ENCODE results near the gene MBD2. TPM values are rescaled to one million over a fixed set of nuclear protein-coding genes. Genes with fewer than 3 reads are reported as not detected.

The MBD2 gene
- total and polyA plus RNA-seq, 2 of the 8 experiments (the other 6 are each of a cell fraction or from before 2014, with no cell fraction given): 36.2 to 52.7 TPM

- ChIA-PET CTCF (ENCODE audit: partially characterized antibody) (interaction anchor here (1.0 kb wide), 1 partner anchor 14 kb away, joined by 3 read pairs; no protein-coding TSS in a partner anchor), POLR2A (ENCODE audit: partially characterized antibody) (interaction anchor here (0.8 kb wide), 1 partner anchor 13 kb away, joined by 4 read pairs; no protein-coding TSS in a partner anchor)
- H2AFZ ChIP-seq (ENCODE audit: low read length): no peak overlapping the region
- peaks cover 4 to 11% of the 10 kb centered on the region in 2 experiments for H4K20me1 ChIP-seq (replicated peaks in 1 of 2; ENCODE audit: control insufficient read depth in 1 of 2, insufficient read depth in 2 of 2, low read length in 2 of 2)
- DNase-seq (ENCODE audit: low read depth in 1 of 2, low spot score in 2 of 2) (no peak), FAIRE-seq (no peak)
- no peaks in the 10 kb centered on the region for H3K23me2 ChIP-seq (ENCODE audit: low read depth, low read length)
- H4K5ac ChIP-seq (ENCODE audit: insufficient read length, low read depth, low read length): no peak overlapping the region
- no peak overlapping the region for H2BK20ac ChIP-seq (ENCODE audit: low read length)
- no peak overlapping the region for H4K8ac ChIP-seq (ENCODE audit: extremely low read depth, insufficient read depth, low read length)
- no peak overlapping the region for H3K56ac ChIP-seq (replicated peaks; ENCODE audit: insufficient read length, low read depth, low read length)
- no peak overlapping the region for H2BK15ac ChIP-seq (ENCODE audit: low read length)
- TF ChIP-seq RBBP5 (IDR thresholded peaks at IDR 0.05; ENCODE audit: borderline replicate concordance, low read depth, low read length): no peak
- TF ChIP-seq TAF1 (IDR thresholded peaks at IDR 0.05; ENCODE audit: low read depth, low read length): no peak
- TF ChIP-seq CHD1 (IDR thresholded peaks at IDR 0.05; ENCODE audit: low read depth, low read length): no peak
- TF ChIP-seq MAX (IDR thresholded peaks at IDR 0.05): no peak
- TF ChIP-seq TEAD4 (IDR thresholded peaks at IDR 0.05; ENCODE audit: low read depth, low read length): no peak
- no peak for TF ChIP-seq RAD21 (IDR thresholded peaks at IDR 0.05 in 1 of 2, conservative IDR thresholded peaks at IDR 0.05 in 1 of 2; ENCODE audit: low read depth in 2 of 2, low read length in 2 of 2)
- TF ChIP-seq PHF8 (conservative IDR thresholded peaks at IDR 0.05; ENCODE audit: low read depth, low read length): no peak
- no peak for TF ChIP-seq USF2 (IDR thresholded peaks at IDR 0.05; ENCODE audit: low read length)
- TF ChIP-seq JUN (IDR thresholded peaks at IDR 0.05; ENCODE audit: low read depth, low read length): no peak
- no peak for TF ChIP-seq TAF7 (optimal IDR thresholded peaks at IDR 0.05; ENCODE audit: borderline replicate concordance, low read depth, low read length)
- TF ChIP-seq KDM4A (IDR thresholded peaks at IDR 0.05; ENCODE audit: low read depth, low read length, severe bottlenecking): no peak
- no peaks in the 10 kb centered on the region for H3K27me3 ChIP-seq (replicated peaks in 1 of 4; ENCODE audit: control insufficient read depth in 3 of 4, extremely low read depth in 1 of 4, insufficient read depth in 3 of 4, low read length in 3 of 4)
- no peak overlapping the region for H3K18ac ChIP-seq (ENCODE audit: extremely low read depth, low read length)
- 89% methylated on average over 1 of the region's 1 CpG; no CpG with 5 or more reads in 1 of the 2 experiments for WGBS, 2 experiments (ENCODE audit: extremely low coverage in 1 of 2, insufficient coverage in 1 of 2, insufficient read length in 1 of 2, insufficient replicate concordance in 2 of 2, low coverage in 1 of 2, low lambda C conversion rate in 2 of 2, missing lambda C conversion rate in 1 of 2)
- H3K79me2 ChIP-seq (ENCODE audit: control insufficient read depth in 1 of 2, insufficient read depth in 2 of 2, low read length in 2 of 2): peaks cover 22 to 91% of the 10 kb centered on the region in 2 experiments; a peak in 3 of 4 replicates
- H3K4me2 ChIP-seq (ENCODE audit: insufficient read depth in 1 of 2, low read depth in 2 of 2, low read length in 2 of 2): no peak overlapping the region
- no peak overlapping the region for H2BK5ac ChIP-seq (ENCODE audit: low read depth, low read length)
- H3K27ac ChIP-seq (ENCODE audit: low read depth, low read length): no peak overlapping the region
- no peak overlapping the region for H2BK12ac ChIP-seq (ENCODE audit: low read depth, low read length)
- H3K4me3 ChIP-seq (ENCODE audit: extremely low read depth in 1 of 4, insufficient read depth in 2 of 4, low read depth in 3 of 4, low read length in 4 of 4): no peak overlapping the region
- H3K23ac ChIP-seq (ENCODE audit: insufficient read length): no peak overlapping the region
- H3K36me3 ChIP-seq (ENCODE audit: control insufficient read depth in 2 of 4, insufficient read depth in 4 of 4, low read length in 3 of 4): peaks cover 0 to 2% (median 0%) of the 10 kb centered on the region in 4 experiments; a peak in 1 of 8 replicates
- H3K4me1 ChIP-seq (replicated peaks in 1 of 4; ENCODE audit: control insufficient read depth in 3 of 4, insufficient read depth in 4 of 4, low read length in 3 of 4): no peaks in the 10 kb centered on the region
- H3K79me1 ChIP-seq (ENCODE audit: low read depth, low read length): peaks cover 3% of the 10 kb centered on the region; the same call in 1 of the 2 replicates
- H3K4ac ChIP-seq (replicated peaks; ENCODE audit: insufficient read length, low read depth, low read length): no peak overlapping the region
- no peak overlapping the region for H2BK120ac ChIP-seq (replicated peaks; ENCODE audit: low read depth, low read length)
- H2AK5ac ChIP-seq (ENCODE audit: low read depth, low read length): no peak overlapping the region
- H3K14ac ChIP-seq (ENCODE audit: insufficient read length): no peak overlapping the region
- H3K9ac ChIP-seq (replicated peaks in 1 of 4; ENCODE audit: extremely low read depth in 1 of 4, low read depth in 3 of 4, low read length in 3 of 4): no peak overlapping the region
- no peak overlapping the region for H4K91ac ChIP-seq (replicated peaks; ENCODE audit: insufficient read length, low read length)
- no peaks in the 10 kb centered on the region for H3K9me3 ChIP-seq (ENCODE audit: insufficient read depth in 2 of 2, low read depth in 1 of 2, low read length in 1 of 2)
Measured at GRCh38 chr18:54209471-54210180, 14.8 kb downstream of the MBD2 start.

All from H1 (cell line).